ENCODE measurements around the gene SLC2A11.

DNA sequence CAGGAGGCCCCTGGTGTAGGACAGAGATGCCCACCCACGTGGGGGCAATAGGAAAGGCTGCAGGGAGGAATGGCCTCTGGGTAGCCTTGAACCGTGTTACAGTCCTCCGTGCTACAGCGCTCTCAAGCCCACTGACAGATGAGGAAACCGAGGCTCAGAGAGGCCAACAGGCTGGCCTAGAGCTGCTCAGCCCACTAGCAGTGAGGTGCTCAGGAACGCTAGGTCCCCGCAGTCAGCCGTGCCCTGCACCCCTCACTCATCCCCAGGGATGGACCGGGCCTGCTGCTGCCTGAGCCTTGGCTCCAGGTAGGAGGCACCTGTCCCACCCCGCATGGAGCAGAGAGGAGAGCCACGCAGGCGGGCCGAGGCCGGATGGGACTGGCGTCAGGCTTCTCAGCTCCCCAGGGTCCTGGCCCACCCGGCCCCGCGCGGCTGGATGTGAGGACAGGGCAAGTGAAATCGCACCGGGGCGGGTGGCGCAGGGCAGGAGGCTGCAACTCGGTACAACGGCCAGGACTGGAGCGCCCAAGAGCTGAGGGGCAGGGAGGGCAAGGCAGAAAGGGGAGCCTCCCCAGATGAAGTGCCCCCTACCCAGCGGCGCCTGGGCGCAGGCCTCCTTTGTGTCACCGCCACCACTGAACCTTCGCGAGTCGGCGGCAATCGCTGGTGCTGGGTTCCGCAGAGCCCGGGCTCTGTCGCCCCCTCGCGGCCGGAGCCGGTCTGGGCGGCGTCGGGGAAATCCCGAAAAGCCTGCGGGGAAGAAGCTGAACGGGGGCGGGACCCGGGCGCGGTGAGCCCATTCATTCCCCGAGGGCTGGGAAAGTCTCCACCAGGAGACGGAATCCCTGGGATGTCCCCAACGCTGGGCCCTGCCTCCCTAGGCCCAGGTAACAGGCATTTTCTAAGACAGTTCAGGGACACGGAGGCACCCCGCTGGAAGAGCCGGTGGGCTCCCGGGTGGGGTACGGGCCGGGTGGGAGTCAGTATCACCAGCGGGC lies 8.4 kb upstream of the SLC2A11 start:
- no peak for TF ChIP-seq POLR2A (IDR thresholded peaks at IDR 0.05)
- TF ChIP-seq, protein P1, sequence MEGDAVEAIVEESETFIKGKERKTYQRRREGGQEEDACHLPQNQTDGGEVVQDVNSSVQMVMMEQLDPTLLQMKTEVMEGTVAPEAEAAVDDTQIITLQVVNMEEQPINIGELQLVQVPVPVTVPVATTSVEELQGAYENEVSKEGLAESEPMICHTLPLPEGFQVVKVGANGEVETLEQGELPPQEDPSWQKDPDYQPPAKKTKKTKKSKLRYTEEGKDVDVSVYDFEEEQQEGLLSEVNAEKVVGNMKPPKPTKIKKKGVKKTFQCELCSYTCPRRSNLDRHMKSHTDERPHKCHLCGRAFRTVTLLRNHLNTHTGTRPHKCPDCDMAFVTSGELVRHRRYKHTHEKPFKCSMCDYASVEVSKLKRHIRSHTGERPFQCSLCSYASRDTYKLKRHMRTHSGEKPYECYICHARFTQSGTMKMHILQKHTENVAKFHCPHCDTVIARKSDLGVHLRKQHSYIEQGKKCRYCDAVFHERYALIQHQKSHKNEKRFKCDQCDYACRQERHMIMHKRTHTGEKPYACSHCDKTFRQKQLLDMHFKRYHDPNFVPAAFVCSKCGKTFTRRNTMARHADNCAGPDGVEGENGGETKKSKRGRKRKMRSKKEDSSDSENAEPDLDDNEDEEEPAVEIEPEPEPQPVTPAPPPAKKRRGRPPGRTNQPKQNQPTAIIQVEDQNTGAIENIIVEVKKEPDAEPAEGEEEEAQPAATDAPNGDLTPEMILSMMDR (IDR thresholded peaks at IDR 0.05) = peak; percentile 95 to 98 (median 97)
